Transverse colon (tissue), 3 donors: Measurements from ENCODE around the gene SPAG17.

ENCODE experiments used
- CTCF ChIP-seq, 5 experiments: fragments of 200-600 bp in 3 of 5; fragments of 450-650 bp in 2 of 5; sonication (generic) in 3 of 5; IDR thresholded peaks; 1 replicate in 2 of 5; 2 replicates in 3 of 5; pipeline ENCODE4 v1.5.1; 2016 to 2017; ENCODE audit warnings: antibody characterized with exemption in 5 of 5, inconsistent platforms in 3 of 5, mild to moderate bottlenecking in 2 of 5, moderate library complexity in 1 of 5
- POLR2A ChIP-seq: fragments of 450-650 bp; IDR thresholded peaks from one replicate; pipeline ENCODE4 v1.6.1; 2016; ENCODE audit warnings: antibody characterized with exemption, mild to moderate bottlenecking, moderate library complexity

- TF ChIP-seq CTCF (IDR thresholded peaks at IDR 0.05) (no peak), POLR2A (no peak)
These were observed 35.2 kb downstream of the SPAG17 start for GRCh38 chr1:118149799-118150198.
